SK-N-SH (cell line): ENCODE results near the gene MSX1. TPM values are rescaled to one million over a fixed set of nuclear protein-coding genes. Genes with fewer than 3 reads are reported as not detected.

ENCODE experiments used
- CTCF ChIA-PET: fragments of 300-600, 350-600 bp; formaldehyde crosslinking; extraction: SDS; loops from one replicate; lab custom pipeline; 2021; lab: Yijun Ruan, JAX
- POLR2A ChIA-PET: fragments of 350-600 bp; sonication (Branson Sonifier 250); formaldehyde crosslinking; extraction: SDS; loops from one replicate; lab custom pipeline; 2020; ENCODE audit warnings: antibody characterized with exemption, inconsistent platforms; lab: Yijun Ruan, JAX
- DNase-seq: peaks from one replicate; pipeline ENCODE4 v3.0.0; 2012
- H2AFZ ChIP-seq: fragments of 200-600 bp; sonication (generic); 2 replicates; pipeline ENCODE4 v1.8.1; 2016; ENCODE audit warnings: antibody characterized with exemption, mild to moderate bottlenecking, low read depth
- H3F3A ChIP-seq: fragments of 200-600 bp; sonication (generic); replicated peaks from 2 replicates; pipeline ENCODE3; 2016; ENCODE audit warnings: antibody characterized with exemption, mild to moderate bottlenecking; ENCODE audit not compliant: insufficient read depth
- H3K27ac ChIP-seq, 2 experiments: fragments of 200-500 bp in 1 of 2; fragments of 200-600 bp in 1 of 2; sonication (Bioruptor generic) in 1 of 2; sonication (generic), shearing (Covaris generic) in 1 of 2; 2 replicates each; pipeline versions ENCODE4 v1.5.1 to v1.6.1; 2014 to 2016; ENCODE audit warnings: low read depth in 2 of 2, inconsistent platforms in 1 of 2, low read length in 1 of 2, mild to moderate bottlenecking in 1 of 2, mixed read lengths in 1 of 2
- H3K27me3 ChIP-seq: fragments of 200-600 bp; sonication (generic), shearing (Covaris generic); 2 replicates; pipeline ENCODE4 v1.6.1; 2016; ENCODE audit warnings: mixed run types; ENCODE audit not compliant: insufficient read depth
- H3K36me3 ChIP-seq, 2 experiments: fragments of 200-500 bp in 1 of 2; fragments of 200-600 bp in 1 of 2; sonication (Bioruptor generic) in 1 of 2; sonication (generic) in 1 of 2; replicated peaks in 1 of 2; 2 replicates each; pipeline versions ENCODE3 to v1.5.1; 2014 to 2016; ENCODE audit warnings: low read length in 1 of 2, mild to moderate bottlenecking in 1 of 2; ENCODE audit not compliant: insufficient read depth in 2 of 2, control insufficient read depth in 1 of 2
- H3K4me1 ChIP-seq, 2 experiments: fragments of 200-500 bp in 1 of 2; fragments of 200-600 bp in 1 of 2; sonication (Bioruptor generic) in 1 of 2; sonication (generic), shearing (Covaris generic) in 1 of 2; 2 replicates each; pipeline versions ENCODE4 v1.5.1 to v1.6.1; 2014 to 2016; ENCODE audit warnings: low read depth in 1 of 2, low read length in 1 of 2, mixed run types in 1 of 2; ENCODE audit not compliant: insufficient read depth in 2 of 2, control insufficient read depth in 1 of 2
- H3K4me2 ChIP-seq: fragments of 200-600 bp; sonication (generic), shearing (Covaris generic); 2 replicates; pipeline ENCODE4 v1.6.1; 2017; ENCODE audit warnings: mixed run types
- H3K4me3 ChIP-seq, 2 experiments: fragments of 200-500 bp in 1 of 2; fragments of 200-600 bp in 1 of 2; sonication (Bioruptor generic) in 1 of 2; sonication (generic), shearing (Covaris generic) in 1 of 2; 2 replicates each; pipeline versions ENCODE4 v1.5.1 to v1.8.1; 2014 to 2016; ENCODE audit warnings: low read depth in 2 of 2, inconsistent platforms in 1 of 2, low read length in 1 of 2, mild to moderate bottlenecking in 1 of 2, mixed read lengths in 1 of 2, moderate library complexity in 1 of 2
- H3K79me2 ChIP-seq: fragments of 200-600 bp; sonication (generic); 2 replicates; pipeline ENCODE4 v1.8.1; 2017; ENCODE audit warnings: mild to moderate bottlenecking; ENCODE audit not compliant: insufficient read depth
- H3K9ac ChIP-seq: fragments of 200-600 bp; sonication (generic); 2 replicates; pipeline ENCODE4 v1.6.1; 2017; ENCODE audit warnings: mixed run types
- H3K9me2 ChIP-seq: fragments of 200-600 bp; sonication (generic); 2 replicates; pipeline ENCODE4 v1.6.1; 2017; ENCODE audit warnings: mixed run types
- H3K9me3 ChIP-seq: fragments of 200-600 bp; sonication (generic); 2 replicates; pipeline ENCODE4 v1.6.1; 2017; ENCODE audit warnings: mixed run types, mild to moderate bottlenecking, moderate library complexity
- H4K20me1 ChIP-seq: fragments of 200-600 bp; sonication (generic); 2 replicates; pipeline ENCODE4 v1.6.1; 2017; ENCODE audit warnings: mild to moderate bottlenecking, mixed run types; ENCODE audit not compliant: insufficient read depth
- IRF3 ChIP-seq: fragments of 150-350 bp; IDR thresholded peaks from 2 replicates; pipeline ENCODE4 v1.6.1; 2016; ENCODE audit warnings: mild to moderate bottlenecking, low read depth, low read length
- MEF2A ChIP-seq: IDR thresholded peaks from 2 replicates; pipeline ENCODE4 v1.4.0; 2012; ENCODE audit warnings: low read depth, borderline replicate concordance
- MXI1 ChIP-seq: IDR thresholded peaks from 2 replicates; pipeline ENCODE4 v1.6.1; 2012; ENCODE audit warnings: mild to moderate bottlenecking, low read depth, low read length, improper control_type of control experiment
- RAD21 ChIP-seq: IDR thresholded peaks from 2 replicates; pipeline ENCODE4 v1.6.1; 2012; ENCODE audit warnings: mild to moderate bottlenecking, low read length
- TAF1 ChIP-seq: IDR thresholded peaks from 2 replicates; pipeline ENCODE4 v1.6.1; 2012; ENCODE audit warnings: low read depth, mild to moderate bottlenecking, low read length, moderate library complexity, borderline replicate concordance
- TEAD4 ChIP-seq: IDR thresholded peaks from 2 replicates; pipeline ENCODE4 v1.4.0; 2012; ENCODE audit warnings: mild to moderate bottlenecking, borderline replicate concordance; ENCODE audit not compliant: insufficient read depth
- WGBS: methylation state at CpG from one replicate; pipeline ENCODE4 v1.1.6; 2017; ENCODE audit warnings: low lambda C conversion rate; 5-methylcytosine and 5-hydroxymethylcytosine counted together
- polyA plus RNA-seq, 3 experiments: library from polyadenylated mRNA; depleted of rRNA; stranded (reverse); fragments of >200 nt; gene quantifications; 2 replicates each; pipeline ENCODE4 v1.2.3, GENCODE V29; 2012
- TF ChIP-seq, protein P1 (sequence below): fragments of 200-600 bp; sonication (generic); IDR thresholded peaks from 2 replicates; pipeline ENCODE4 v1.6.1; 2017; ENCODE audit warnings: antibody characterized with exemption, mild to moderate bottlenecking, moderate library complexity
- TF ChIP-seq, protein P2 (sequence below): IDR thresholded peaks from 2 replicates; pipeline ENCODE4 v1.4.0; 2012; ENCODE audit warnings: low read depth
- TF ChIP-seq, protein P3 (sequence below): IDR thresholded peaks from 2 replicates; pipeline ENCODE4 v1.6.1; 2012; ENCODE audit warnings: mild to moderate bottlenecking, low read depth, low read length, moderate library complexity

The MSX1 gene
- polyA plus RNA-seq, 1 of the 3 experiments (the other 2 are of a cell fraction) = 2.1 TPM

DNA sequence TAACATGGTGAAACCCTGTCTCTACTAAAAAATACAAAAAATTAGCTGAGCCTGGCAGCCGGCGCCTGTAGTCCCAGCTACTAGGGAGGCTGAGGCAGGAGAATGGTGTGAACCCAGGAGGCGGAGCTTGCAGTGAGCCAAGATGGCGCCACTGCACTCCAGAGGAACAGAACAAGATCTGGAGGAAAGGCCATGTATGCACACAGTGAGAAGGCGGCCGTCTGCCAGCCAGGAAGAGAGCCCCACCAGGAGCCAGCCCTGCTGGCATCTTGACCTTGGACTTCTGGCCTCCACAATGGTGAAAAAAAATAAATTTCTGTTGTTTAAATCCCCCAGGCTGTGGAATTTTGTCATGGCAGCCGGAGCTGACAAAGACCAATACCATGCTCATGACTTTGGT is 28.2 kb upstream of the MSX1 start:
- Histone ChIP-seq H3K27me3 (no peaks in the 10 kb centered on the region; the same call in 1 of the 2 replicates), H4K20me1 (no peaks in the 10 kb centered on the region), H3K9me2 (no peaks in the 10 kb centered on the region), H3K4me1 (no peaks in the 10 kb centered on the region), H3K4me3 (no peak overlapping the region), H3F3A (no peaks in the 10 kb centered on the region), H3K79me2 (no peaks in the 10 kb centered on the region), H3K4me2 (no peak overlapping the region), H3K9me3 (no peaks in the 10 kb centered on the region), H3K9ac (no peak overlapping the region), H3K27ac (no peak overlapping the region), H2AFZ (no peak overlapping the region), H3K36me3 (no peaks in the 10 kb centered on the region)
- no peak for DNase-seq
- POLR2A ChIA-PET = no interaction called here
- TF ChIP-seq, protein P1, sequence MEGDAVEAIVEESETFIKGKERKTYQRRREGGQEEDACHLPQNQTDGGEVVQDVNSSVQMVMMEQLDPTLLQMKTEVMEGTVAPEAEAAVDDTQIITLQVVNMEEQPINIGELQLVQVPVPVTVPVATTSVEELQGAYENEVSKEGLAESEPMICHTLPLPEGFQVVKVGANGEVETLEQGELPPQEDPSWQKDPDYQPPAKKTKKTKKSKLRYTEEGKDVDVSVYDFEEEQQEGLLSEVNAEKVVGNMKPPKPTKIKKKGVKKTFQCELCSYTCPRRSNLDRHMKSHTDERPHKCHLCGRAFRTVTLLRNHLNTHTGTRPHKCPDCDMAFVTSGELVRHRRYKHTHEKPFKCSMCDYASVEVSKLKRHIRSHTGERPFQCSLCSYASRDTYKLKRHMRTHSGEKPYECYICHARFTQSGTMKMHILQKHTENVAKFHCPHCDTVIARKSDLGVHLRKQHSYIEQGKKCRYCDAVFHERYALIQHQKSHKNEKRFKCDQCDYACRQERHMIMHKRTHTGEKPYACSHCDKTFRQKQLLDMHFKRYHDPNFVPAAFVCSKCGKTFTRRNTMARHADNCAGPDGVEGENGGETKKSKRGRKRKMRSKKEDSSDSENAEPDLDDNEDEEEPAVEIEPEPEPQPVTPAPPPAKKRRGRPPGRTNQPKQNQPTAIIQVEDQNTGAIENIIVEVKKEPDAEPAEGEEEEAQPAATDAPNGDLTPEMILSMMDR = no peak
- no peak for TF ChIP-seq TEAD4
- WGBS = 72% methylated on average over 7 of the region's 7 CpGs
- CTCF ChIA-PET = no interaction called here

GRCh38 chr4:4831825-4832224 is 27.6 kb upstream of the MSX1 start:
- no peak for DNase-seq
- Histone ChIP-seq H3K79me2 (no peaks in the 10 kb centered on the region), H3K27me3 (no peaks in the 10 kb centered on the region; the same call in 1 of the 2 replicates), H2AFZ (no peak overlapping the region), H3K9me3 (no peaks in the 10 kb centered on the region), H3K4me2 (no peak overlapping the region), H3K4me3 (no peak overlapping the region), H3K9ac (no peak overlapping the region), H3K4me1 (no peaks in the 10 kb centered on the region), H3K27ac (no peak overlapping the region), H3K36me3 (no peaks in the 10 kb centered on the region), H3F3A (no peaks in the 10 kb centered on the region), H4K20me1 (no peaks in the 10 kb centered on the region), H3K9me2 (no peaks in the 10 kb centered on the region)
- POLR2A ChIA-PET = no interaction called here
- TF ChIP-seq, protein P2, sequence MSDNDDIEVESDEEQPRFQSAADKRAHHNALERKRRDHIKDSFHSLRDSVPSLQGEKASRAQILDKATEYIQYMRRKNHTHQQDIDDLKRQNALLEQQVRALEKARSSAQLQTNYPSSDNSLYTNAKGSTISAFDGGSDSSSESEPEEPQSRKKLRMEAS = no peak
- TF ChIP-seq RAD21 = no peak
- TF ChIP-seq, protein P3, sequence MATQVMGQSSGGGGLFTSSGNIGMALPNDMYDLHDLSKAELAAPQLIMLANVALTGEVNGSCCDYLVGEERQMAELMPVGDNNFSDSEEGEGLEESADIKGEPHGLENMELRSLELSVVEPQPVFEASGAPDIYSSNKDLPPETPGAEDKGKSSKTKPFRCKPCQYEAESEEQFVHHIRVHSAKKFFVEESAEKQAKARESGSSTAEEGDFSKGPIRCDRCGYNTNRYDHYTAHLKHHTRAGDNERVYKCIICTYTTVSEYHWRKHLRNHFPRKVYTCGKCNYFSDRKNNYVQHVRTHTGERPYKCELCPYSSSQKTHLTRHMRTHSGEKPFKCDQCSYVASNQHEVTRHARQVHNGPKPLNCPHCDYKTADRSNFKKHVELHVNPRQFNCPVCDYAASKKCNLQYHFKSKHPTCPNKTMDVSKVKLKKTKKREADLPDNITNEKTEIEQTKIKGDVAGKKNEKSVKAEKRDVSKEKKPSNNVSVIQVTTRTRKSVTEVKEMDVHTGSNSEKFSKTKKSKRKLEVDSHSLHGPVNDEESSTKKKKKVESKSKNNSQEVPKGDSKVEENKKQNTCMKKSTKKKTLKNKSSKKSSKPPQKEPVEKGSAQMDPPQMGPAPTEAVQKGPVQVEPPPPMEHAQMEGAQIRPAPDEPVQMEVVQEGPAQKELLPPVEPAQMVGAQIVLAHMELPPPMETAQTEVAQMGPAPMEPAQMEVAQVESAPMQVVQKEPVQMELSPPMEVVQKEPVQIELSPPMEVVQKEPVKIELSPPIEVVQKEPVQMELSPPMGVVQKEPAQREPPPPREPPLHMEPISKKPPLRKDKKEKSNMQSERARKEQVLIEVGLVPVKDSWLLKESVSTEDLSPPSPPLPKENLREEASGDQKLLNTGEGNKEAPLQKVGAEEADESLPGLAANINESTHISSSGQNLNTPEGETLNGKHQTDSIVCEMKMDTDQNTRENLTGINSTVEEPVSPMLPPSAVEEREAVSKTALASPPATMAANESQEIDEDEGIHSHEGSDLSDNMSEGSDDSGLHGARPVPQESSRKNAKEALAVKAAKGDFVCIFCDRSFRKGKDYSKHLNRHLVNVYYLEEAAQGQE = no peak
- TF ChIP-seq MXI1 = no peak
- TF ChIP-seq TAF1 = no peak
- no peak for TF ChIP-seq IRF3
- TF ChIP-seq MEF2A = no peak
- 63% methylated on average over 6 of the region's 6 CpGs for WGBS
- CTCF ChIA-PET = no interaction called here
